ENCODE data around the gene PHF11. TPM values are rescaled to one million over a fixed set of nuclear protein-coding genes. Genes with fewer than 3 reads are reported as not detected.

Gene PHF11
- total RNA-seq, 1 donor from 2014 or later = 17.6 TPM

DNA sequence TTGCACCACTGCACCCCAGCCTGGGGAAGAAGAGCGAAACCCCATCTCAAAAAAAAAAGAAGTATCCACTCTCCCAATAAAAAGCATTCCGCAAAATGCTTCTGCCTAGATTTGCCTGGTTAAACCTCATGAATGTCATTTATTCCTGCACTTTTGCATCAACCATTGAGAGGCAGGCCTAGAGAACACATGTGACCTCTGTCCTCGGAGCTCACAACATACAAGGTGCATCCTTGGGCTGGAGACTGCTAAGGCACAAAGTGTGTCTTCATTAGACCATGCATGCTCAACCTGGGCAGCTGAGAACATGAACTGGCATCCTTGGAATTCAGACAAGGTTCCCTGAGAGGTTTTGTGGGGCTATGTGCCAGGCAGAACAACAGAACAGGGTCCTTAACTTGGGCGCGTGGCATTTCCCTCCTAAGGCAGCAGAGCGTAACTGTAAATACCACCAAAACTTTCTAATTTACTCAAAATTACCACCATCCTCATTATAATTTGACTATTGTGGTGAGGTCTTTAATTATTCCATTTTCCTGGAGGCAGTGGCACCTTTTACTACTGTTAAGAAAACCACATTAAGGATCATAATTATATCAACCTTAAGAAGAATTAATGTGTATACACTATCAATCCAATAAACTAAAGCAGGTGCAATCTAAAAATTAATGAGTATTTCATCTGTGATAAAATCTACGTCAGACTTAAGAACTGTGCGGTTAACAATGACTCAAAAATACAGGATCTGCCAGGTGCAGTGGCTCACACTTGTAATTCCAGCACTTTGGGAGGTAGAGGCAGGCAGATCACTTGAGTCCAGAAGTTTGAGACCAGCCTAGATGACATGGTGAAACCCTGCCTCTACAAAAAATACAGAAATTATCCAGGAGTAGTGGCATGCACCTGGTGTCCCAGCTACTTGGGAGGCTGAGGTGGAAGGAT is 75.8 kb downstream of the PHF11 start:
- ATAC-seq (ENCODE audit: poor library complexity) (no peak), DNase-seq (no peak)
- intact Hi-C loops (cut with DNase I) = no loop called here

Other genes with a start within 250 kb of the PHF11 start
- gene CDADC1, start 248.0 kb upstream of the PHF11 start, total RNA-seq = 7.3 TPM
- gene CAB39L, start 51.9 kb upstream of the PHF11 start, total RNA-seq = 19.3 TPM
- gene SETDB2, start 51.7 kb upstream of the PHF11 start, total RNA-seq = 13.4 TPM
- gene RCBTB1, start 89.6 kb downstream of the PHF11 start, total RNA-seq = 21.0 TPM
- gene ARL11, start 132.6 kb downstream of the PHF11 start, total RNA-seq = 0.38 TPM
- 5.5 TPM for gene EBPL, start 195.5 kb downstream of the PHF11 start, total RNA-seq

Measured in Right ventricle myocardium superior (tissue), 1 donor.